Stomach (tissue), 4 donors: ENCODE results near the gene CYTIP.

ENCODE experiments used
- EP300 ChIP-seq: sonication (generic); formaldehyde crosslinking; IDR thresholded peaks from one replicate; pipeline ENCODE4 v1.6.1; 2017; ENCODE audit warnings: antibody characterized with exemption
- POLR2A ChIP-seq, 4 donors: fragments of 450-650 bp; IDR thresholded peaks; one replicate each; pipeline ENCODE4 v1.6.1; 2016; ENCODE audit warnings: antibody characterized with exemption in 4 of 4, control low read depth in 2 of 4, mild to moderate bottlenecking in 1 of 4, moderate library complexity in 1 of 4
- POLR2AphosphoS5 ChIP-seq, 3 donors: sonication (generic); formaldehyde crosslinking; IDR thresholded peaks; one replicate each; pipeline ENCODE4 v1.6.1; 2016; ENCODE audit warnings: antibody characterized with exemption in 3 of 3
- TF ChIP-seq, protein P1 (sequence below), 7 experiments: fragments of 450-650 bp in 4 of 7; fragments of 200-600 bp in 3 of 7; sonication (generic) in 3 of 7; IDR thresholded peaks; one replicate each; pipeline ENCODE4 v1.5.1; 2016 to 2019; ENCODE audit warnings: antibody characterized with exemption in 7 of 7, control low read depth in 2 of 7, mild to moderate bottlenecking in 1 of 7

DNA sequence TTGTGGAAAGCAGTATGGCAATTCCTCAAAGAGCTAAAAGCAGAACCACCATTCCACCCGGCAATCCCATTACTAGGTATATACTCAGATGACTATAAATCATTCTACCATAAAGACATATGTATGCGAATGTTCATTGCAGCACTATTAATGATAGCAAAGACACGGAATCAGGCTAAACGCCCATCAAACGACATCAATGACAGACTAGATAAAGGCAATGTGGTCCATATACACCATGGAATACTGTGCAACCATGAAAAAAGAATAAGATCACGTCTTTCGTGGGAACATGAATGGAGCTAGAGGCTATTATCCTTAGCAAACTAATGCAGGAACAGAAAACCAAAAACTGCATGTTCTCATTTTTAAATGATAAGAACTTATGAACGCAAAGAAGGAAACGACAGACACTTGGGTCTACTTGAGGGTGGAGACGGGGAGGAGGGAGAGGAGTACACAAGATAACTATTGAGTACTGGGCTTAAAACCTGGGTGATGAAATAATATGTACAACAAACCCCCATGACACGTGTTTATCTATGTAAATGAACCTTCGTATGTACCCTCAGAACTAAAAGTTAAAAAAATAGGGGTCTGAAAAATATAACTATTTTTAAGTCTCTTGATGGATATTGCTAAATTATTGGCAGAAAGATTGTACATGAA is 32.0 kb upstream of the CYTIP start:
- TF ChIP-seq, protein P1, sequence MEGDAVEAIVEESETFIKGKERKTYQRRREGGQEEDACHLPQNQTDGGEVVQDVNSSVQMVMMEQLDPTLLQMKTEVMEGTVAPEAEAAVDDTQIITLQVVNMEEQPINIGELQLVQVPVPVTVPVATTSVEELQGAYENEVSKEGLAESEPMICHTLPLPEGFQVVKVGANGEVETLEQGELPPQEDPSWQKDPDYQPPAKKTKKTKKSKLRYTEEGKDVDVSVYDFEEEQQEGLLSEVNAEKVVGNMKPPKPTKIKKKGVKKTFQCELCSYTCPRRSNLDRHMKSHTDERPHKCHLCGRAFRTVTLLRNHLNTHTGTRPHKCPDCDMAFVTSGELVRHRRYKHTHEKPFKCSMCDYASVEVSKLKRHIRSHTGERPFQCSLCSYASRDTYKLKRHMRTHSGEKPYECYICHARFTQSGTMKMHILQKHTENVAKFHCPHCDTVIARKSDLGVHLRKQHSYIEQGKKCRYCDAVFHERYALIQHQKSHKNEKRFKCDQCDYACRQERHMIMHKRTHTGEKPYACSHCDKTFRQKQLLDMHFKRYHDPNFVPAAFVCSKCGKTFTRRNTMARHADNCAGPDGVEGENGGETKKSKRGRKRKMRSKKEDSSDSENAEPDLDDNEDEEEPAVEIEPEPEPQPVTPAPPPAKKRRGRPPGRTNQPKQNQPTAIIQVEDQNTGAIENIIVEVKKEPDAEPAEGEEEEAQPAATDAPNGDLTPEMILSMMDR (IDR thresholded peaks at IDR 0.05) = no peak
- TF ChIP-seq POLR2A (IDR thresholded peaks at IDR 0.05) = no peak
- no peak for TF ChIP-seq POLR2AphosphoS5 (IDR thresholded peaks at IDR 0.05)
- TF ChIP-seq EP300 = no peak
